Measurements from ENCODE around the gene ADAM30. TPM values are rescaled to one million over a fixed set of nuclear protein-coding genes. Genes with fewer than 3 reads are reported as not detected.

ADAM30 gene
- total RNA-seq, 2 donors from 2014 or later, result not detected

DNA sequence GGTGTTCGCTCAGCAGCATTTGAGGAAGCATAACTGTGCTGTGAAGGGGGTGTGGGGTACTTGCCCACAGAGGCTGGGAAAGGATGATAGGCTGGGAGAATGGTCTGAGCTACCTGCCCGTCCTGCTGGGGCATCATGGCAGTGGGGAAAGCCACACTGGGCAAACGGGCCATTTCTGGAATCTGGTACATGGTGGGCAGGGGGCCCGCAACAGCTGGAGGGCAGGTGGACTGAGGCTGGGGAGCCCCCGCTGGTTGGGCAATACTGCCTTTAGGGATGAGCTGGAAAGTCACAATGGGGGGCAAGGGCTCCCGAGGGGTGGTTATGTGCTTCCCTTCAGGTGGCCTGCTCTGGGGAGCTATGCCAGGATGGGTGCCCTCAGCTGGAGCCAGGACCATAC, 19.2 kb upstream of the ADAM30 start:
- H3K9me3 ChIP-seq, result no peaks in the 10 kb centered on the region
- intact Hi-C loops (cut with DNase I), result no loop called here
- no peak overlapping the region for H3K9ac ChIP-seq (ENCODE audit: low read depth in 2 of 2, low read length in 2 of 2)
- no peaks in the 10 kb centered on the region for H3K27me3 ChIP-seq
- no peak overlapping the region for H3K4me3 ChIP-seq
- H3K27ac ChIP-seq, result no peak overlapping the region
- DNase-seq, result no peak
- H3K36me3 ChIP-seq, result peaks cover 9% of the 10 kb centered on the region
- H3K4me1 ChIP-seq, result no peaks in the 10 kb centered on the region
- TF ChIP-seq, protein P1, sequence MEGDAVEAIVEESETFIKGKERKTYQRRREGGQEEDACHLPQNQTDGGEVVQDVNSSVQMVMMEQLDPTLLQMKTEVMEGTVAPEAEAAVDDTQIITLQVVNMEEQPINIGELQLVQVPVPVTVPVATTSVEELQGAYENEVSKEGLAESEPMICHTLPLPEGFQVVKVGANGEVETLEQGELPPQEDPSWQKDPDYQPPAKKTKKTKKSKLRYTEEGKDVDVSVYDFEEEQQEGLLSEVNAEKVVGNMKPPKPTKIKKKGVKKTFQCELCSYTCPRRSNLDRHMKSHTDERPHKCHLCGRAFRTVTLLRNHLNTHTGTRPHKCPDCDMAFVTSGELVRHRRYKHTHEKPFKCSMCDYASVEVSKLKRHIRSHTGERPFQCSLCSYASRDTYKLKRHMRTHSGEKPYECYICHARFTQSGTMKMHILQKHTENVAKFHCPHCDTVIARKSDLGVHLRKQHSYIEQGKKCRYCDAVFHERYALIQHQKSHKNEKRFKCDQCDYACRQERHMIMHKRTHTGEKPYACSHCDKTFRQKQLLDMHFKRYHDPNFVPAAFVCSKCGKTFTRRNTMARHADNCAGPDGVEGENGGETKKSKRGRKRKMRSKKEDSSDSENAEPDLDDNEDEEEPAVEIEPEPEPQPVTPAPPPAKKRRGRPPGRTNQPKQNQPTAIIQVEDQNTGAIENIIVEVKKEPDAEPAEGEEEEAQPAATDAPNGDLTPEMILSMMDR (IDR thresholded peaks at IDR 0.05), result no peak

DNA sequence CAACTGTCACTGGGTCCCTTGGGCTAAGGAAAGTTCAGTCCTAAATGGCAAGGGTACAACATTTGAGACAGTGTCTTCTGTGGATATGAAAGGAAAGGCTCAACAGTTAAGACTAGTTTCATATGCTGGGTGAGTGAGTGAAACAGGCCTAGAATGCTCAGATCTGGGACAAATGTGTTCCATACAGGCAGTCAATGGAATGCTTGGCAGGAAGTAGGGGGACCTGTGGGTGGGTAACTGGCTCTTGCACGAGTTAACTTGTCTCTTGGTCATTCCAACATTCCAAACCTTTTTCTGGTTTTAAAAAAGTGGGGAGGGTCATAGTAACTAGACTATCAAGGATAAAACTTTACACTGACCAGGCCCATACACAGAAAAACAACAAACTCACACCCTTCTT, 17.8 kb upstream of the ADAM30 start:
- H3K27ac ChIP-seq, result no peak overlapping the region
- H3K9ac ChIP-seq (ENCODE audit: low read depth in 2 of 2, low read length in 2 of 2), result no peak overlapping the region
- no peaks in the 10 kb centered on the region for H3K9me3 ChIP-seq
- TF ChIP-seq, protein P1 (IDR thresholded peaks at IDR 0.05), result no peak
- peaks cover 9% of the 10 kb centered on the region for H3K36me3 ChIP-seq
- no peak overlapping the region for H3K4me3 ChIP-seq
- no peak for DNase-seq
- intact Hi-C loops (cut with DNase I), result no loop called here
- no peaks in the 10 kb centered on the region for H3K4me1 ChIP-seq
- no peaks in the 10 kb centered on the region for H3K27me3 ChIP-seq

DNA sequence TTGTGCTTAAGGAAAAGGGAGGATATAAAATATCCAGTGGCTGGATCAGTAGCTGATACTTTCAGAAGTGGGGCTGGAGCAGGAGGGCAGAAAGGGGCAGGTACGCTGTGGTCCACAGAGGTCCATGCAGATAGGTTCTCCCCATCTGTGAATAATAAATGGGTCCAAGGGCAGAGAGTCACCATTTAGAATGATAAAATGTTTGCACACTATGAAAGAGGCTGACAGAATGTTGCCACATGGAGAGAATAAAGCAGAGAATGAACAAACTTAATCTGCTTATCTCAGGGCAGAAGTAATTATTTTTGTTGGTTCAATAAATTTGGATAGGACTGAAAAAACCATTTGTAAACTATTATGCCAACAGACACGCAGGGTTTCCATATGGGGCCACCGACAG, 16.6 kb upstream of the ADAM30 start:
- Histone ChIP-seq H3K27me3 (no peaks in the 10 kb centered on the region), H3K36me3 (peaks cover 9% of the 10 kb centered on the region), H3K9ac (ENCODE audit: low read depth in 2 of 2, low read length in 2 of 2) (no peak overlapping the region)

DNA sequence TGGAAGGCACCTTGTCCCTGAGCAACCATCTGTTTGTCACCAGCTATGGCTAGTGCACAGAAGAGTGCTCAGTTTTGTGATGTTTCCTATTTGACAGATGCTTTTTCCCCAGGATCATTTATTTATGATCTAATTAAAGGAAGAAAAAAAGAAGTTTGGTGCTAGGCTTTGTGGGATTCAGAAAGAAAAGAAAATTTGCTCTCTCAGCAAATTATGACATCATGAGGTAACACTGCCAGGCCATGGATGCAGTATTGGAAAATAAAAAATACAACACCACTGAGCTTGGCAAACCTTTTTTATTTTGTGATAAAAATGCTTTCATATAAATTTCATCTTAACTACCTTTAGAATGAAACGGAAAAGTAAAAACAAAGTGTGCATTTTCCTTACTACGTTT, 15.5 kb upstream of the ADAM30 start:
- H3K9me3 ChIP-seq, result no peaks in the 10 kb centered on the region
- TF ChIP-seq, protein P1 (IDR thresholded peaks at IDR 0.05), result no peak
- H3K9ac ChIP-seq (ENCODE audit: low read depth in 2 of 2, low read length in 2 of 2), result no peak overlapping the region
- H3K4me1 ChIP-seq, result no peaks in the 10 kb centered on the region
- H3K36me3 ChIP-seq, result peaks cover 9% of the 10 kb centered on the region
- no peak overlapping the region for H3K4me3 ChIP-seq
- intact Hi-C loops (cut with DNase I), result no loop called here
- DNase-seq, result no peak
- H3K27me3 ChIP-seq, result no peaks in the 10 kb centered on the region
- H3K27ac ChIP-seq, result no peak overlapping the region

More for the DNA sequence above, 16.6 kb upstream of the ADAM30 start:
- Histone ChIP-seq H3K27ac (no peak overlapping the region), H3K4me3 (no peak overlapping the region), H3K9me3 (no peaks in the 10 kb centered on the region), H3K4me1 (no peaks in the 10 kb centered on the region)
- no peak for DNase-seq
- intact Hi-C loops (cut with DNase I), result no loop called here
- TF ChIP-seq, protein P1 (IDR thresholded peaks at IDR 0.05), result no peak

DNA sequence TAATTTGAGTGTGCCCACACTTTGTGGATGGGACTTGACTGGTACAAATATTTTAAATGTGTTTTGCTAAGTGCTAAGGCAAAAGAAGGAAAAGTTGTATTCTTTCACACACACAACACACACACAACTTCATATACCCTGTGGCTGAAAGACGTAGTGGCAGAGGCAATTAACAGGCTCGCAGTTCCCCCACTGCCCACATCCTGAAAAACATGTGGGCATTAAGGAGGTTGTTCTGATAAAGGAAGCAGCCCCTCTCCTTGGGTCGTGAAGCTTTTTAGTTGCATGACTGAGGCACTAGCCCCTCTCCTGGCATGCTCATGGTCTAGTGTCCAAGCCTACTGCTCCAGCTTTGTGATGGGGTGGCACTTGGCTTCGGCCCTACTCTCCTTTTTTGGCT, 14.3 kb upstream of the ADAM30 start:
- H3K9ac ChIP-seq (ENCODE audit: low read depth in 2 of 2, low read length in 2 of 2), result no peak overlapping the region
- no peaks in the 10 kb centered on the region for H3K4me1 ChIP-seq
- no peak for DNase-seq
- intact Hi-C loops (cut with DNase I), result no loop called here
- H3K36me3 ChIP-seq, result no peaks in the 10 kb centered on the region
- no peaks in the 10 kb centered on the region for H3K27me3 ChIP-seq
- TF ChIP-seq, protein P1 (IDR thresholded peaks at IDR 0.05), result no peak
- no peak overlapping the region for H3K4me3 ChIP-seq
- H3K27ac ChIP-seq, result no peak overlapping the region
- no peaks in the 10 kb centered on the region for H3K9me3 ChIP-seq

Data from colonic mucosa (tissue), 4 donors.